GM06990 (cell line): ENCODE data around the gene IGF2R.

ENCODE experiments used
- DNase-seq: peaks from one replicate; pipeline ENCODE4 v3.0.0-alpha.2; 2011; ENCODE audit not compliant: insufficient read length; ENCODE audit errors: extremely low read depth
- H3K27me3 ChIP-seq: replicated peaks from 2 replicates; pipeline ENCODE4 v1.6.0; 2011; ENCODE audit warnings: low read length; ENCODE audit not compliant: control insufficient read depth, insufficient read depth
- H3K36me3 ChIP-seq: 2 replicates; pipeline ENCODE4 v1.5.1; 2011; ENCODE audit warnings: low read length; ENCODE audit not compliant: control insufficient read depth, insufficient read depth
- H3K4me3 ChIP-seq: replicated peaks from 2 replicates; pipeline ENCODE4 v1.5.1; 2011; ENCODE audit warnings: low read depth, mild to moderate bottlenecking, control low read depth, low read length
- TF ChIP-seq, protein P1 (sequence below): IDR thresholded peaks from 2 replicates; pipeline ENCODE4 v1.5.1; 2011; ENCODE audit warnings: low read length, control low read depth, mild to moderate bottlenecking, inconsistent platforms; ENCODE audit not compliant: insufficient read depth, poor library complexity, severe bottlenecking

Gene IGF2R

DNA sequence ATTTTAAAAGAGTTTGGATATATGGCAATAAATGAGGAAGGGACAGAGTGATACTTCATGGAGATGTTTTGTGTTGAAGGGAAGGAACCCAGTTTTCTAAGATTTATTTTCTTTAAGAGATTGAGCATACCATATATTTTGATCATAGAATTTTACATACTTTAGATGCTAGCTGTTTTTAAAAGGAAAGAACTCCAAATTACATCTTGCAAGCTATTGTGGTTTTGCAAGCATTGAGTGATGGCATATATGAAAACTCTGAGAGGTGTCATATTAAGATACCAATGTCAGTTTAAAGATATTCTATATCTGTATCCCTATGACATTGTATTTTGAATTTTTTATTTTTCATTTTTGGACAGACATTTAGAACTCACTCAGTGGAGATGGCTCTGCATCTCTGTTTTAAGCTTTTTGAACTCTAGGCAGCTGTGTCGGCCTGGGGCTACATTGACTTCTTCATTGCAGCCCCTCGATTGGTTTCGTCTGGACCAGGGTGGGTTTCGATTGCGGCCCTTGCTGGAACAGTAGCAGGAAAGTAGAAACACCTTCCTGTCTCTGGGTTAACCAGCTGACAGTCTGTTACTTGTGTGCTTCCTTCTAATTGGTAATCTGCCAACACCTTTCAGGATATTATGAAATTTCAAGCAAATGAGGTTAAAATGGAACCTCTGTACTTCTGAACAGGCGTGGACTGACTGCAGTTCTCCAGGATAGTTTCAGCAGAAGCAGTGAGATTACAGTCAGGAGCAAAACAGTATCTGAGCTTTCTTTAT lies 14.0 kb downstream of the IGF2R start:
- DNase-seq = no peak
- Histone ChIP-seq H3K36me3 (no peaks in the 10 kb centered on the region), H3K4me3 (no peak overlapping the region; the same call in 1 of the 2 replicates), H3K27me3 (no peaks in the 10 kb centered on the region)
- TF ChIP-seq, protein P1, sequence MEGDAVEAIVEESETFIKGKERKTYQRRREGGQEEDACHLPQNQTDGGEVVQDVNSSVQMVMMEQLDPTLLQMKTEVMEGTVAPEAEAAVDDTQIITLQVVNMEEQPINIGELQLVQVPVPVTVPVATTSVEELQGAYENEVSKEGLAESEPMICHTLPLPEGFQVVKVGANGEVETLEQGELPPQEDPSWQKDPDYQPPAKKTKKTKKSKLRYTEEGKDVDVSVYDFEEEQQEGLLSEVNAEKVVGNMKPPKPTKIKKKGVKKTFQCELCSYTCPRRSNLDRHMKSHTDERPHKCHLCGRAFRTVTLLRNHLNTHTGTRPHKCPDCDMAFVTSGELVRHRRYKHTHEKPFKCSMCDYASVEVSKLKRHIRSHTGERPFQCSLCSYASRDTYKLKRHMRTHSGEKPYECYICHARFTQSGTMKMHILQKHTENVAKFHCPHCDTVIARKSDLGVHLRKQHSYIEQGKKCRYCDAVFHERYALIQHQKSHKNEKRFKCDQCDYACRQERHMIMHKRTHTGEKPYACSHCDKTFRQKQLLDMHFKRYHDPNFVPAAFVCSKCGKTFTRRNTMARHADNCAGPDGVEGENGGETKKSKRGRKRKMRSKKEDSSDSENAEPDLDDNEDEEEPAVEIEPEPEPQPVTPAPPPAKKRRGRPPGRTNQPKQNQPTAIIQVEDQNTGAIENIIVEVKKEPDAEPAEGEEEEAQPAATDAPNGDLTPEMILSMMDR = no peak

DNA sequence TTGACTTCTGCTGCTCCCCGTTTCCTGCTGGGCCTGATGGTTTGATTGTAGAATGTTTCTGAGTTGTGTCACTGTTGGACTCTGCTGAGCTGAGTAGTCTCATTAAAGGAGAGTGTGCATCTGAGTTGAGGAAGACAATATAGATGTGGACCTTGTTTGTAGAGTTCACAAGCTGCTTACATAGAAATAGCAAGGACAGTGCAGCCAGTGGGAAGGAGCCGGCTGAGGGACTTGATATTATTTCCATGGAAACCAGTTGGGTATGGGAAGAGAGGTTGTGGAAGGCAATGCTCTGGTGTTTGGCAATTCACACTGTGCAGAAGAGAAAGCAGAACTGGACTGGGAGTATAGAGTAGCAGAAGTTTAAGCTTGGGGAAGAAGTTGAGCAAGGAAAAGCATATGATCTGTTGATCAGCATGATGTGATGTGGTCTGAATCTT lies 14.8 kb downstream of the IGF2R start:
- DNase-seq = no peak
- Histone ChIP-seq H3K4me3 (no peak overlapping the region), H3K27me3 (no peaks in the 10 kb centered on the region), H3K36me3 (no peaks in the 10 kb centered on the region)
- TF ChIP-seq, protein P1 = no peak

DNA sequence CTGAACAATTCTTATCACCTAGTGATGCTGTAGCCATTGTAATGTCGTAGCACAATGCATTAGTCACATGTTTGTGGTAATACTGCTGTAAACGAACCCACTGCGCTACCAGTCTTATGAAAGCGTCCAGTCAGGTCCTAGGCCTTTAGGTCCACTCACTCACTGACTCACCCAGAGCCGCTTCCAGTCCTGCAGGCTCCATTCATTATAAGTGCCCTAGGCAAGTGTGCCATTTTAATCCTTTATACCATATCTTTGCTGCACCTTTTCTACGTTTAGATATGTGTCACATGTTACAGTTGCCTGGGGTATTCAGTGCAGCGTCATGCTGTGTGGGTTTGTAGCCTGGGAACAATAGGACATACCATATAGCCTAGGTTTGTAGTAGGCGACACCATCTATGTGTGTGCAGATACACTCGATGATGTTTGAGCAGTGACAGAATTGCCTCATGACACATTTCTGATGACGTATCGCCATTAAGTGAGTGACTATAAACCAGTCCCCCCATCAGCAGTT lies 15.4 kb downstream of the IGF2R start:
- Histone ChIP-seq H3K4me3 (no peak overlapping the region), H3K27me3 (no peaks in the 10 kb centered on the region), H3K36me3 (no peaks in the 10 kb centered on the region)
- DNase-seq = no peak
- TF ChIP-seq, protein P1 = no peak

DNA sequence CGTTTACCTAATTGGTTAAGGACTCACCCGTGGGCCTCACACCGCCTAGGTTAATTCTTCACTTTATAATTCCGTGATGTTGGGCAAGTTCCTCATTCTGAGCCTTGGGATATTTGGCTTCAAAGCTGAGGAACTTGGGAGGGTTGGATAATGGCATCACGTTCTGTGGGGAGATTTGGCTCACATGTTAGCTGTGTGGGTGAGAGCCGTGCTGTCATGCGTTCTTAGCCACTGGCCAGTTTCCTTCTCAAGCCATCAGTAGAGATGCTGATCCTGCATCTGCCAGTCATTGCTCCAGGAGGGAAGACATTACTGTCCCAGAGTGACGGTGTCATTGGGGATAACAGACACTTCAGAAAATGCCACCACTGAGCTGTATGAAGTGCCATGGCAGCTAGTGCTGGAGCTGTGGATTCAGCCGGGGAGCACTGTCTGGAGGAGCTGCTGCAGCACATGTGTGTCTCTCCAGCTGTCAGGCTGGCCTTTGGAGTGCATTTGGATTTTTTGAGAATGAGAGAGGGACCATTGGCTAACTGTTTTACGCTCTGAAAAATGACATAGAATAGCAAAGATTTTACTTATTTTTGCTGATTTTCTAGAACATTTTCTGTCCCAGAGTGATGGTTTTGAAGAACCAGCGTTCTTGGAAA lies 16.5 kb downstream of the IGF2R start:
- H3K4me3 ChIP-seq = no peak overlapping the region
- no peaks in the 10 kb centered on the region for H3K36me3 ChIP-seq
- no peaks in the 10 kb centered on the region for H3K27me3 ChIP-seq
- TF ChIP-seq, protein P1 = no peak
- no peak for DNase-seq

DNA sequence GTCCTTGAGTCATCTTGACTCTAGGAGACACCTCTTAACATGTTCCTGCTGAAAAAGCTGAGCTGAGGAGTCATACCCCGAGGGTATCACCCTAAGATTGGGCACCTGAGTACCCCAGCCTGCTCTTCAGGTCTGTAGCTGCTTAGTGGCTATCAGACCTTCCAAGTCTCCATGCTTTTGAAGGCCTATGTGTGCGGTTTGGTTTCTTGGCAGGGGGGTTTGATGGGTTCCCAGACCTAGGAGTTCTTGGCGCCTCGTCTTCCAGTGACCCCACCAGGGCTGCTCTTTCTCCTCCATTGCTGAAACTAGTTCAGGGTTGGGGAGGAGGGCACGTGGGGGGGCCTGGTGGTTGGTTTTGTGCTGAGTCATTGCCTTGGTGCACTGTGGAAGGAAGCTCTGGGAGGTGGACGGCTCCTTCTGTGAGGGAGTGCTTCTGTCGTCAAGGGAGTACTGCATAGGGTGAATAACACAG lies 20.1 kb downstream of the IGF2R start:
- H3K4me3 ChIP-seq = no peak overlapping the region
- TF ChIP-seq, protein P1 = no peak
- no peaks in the 10 kb centered on the region for H3K27me3 ChIP-seq
- no peaks in the 10 kb centered on the region; the same call in 1 of the 2 replicates for H3K36me3 ChIP-seq
- no peak for DNase-seq
